Aorta (tissue), 5 donors: ENCODE results near the gene DOCK8. TPM values are rescaled to one million over a fixed set of nuclear protein-coding genes. Genes with fewer than 3 reads are reported as not detected.
"Not testable (repeated sequence)": the region's sequence is repeated elsewhere in the genome, so short reads cannot be mapped to it uniquely, and the experiment has no call there.

Experiments used
- ATAC-seq: fragments of 200-7000 bp; cut with Tn5 transposase; one replicate; pipeline ENCODE4 v1.9.1; 2022; ENCODE audit warnings: moderate library complexity; ENCODE audit not compliant: low FRiP score
- DNase-seq, 2 donors: peaks; one replicate each; pipeline ENCODE4 v3.0.0-alpha.2; 2020
- H3K27ac ChIP-seq, 2 donors: one replicate each; pipeline ENCODE4 v1.5.1; 2013; ENCODE audit warnings: low read length in 2 of 2, mild to moderate bottlenecking in 2 of 2, moderate library complexity in 2 of 2, control low read depth in 1 of 2, inconsistent platforms in 1 of 2, low read depth in 1 of 2
- H3K27me3 ChIP-seq, 2 donors: one replicate each; pipeline ENCODE4 v1.6.1; 2013; ENCODE audit warnings: control low read depth in 1 of 2, low read length in 1 of 2, mild to moderate bottlenecking in 1 of 2, moderate library complexity in 1 of 2; ENCODE audit not compliant: insufficient read depth in 2 of 2, control insufficient read depth in 1 of 2
- H3K36me3 ChIP-seq, 2 donors: one replicate each; pipeline ENCODE4 v1.6.1; 2013; ENCODE audit warnings: control low read depth in 1 of 2, low read length in 1 of 2, mild to moderate bottlenecking in 1 of 2; ENCODE audit not compliant: insufficient read depth in 2 of 2, control insufficient read depth in 1 of 2
- H3K4me1 ChIP-seq, 2 donors: one replicate each; pipeline ENCODE4 v1.6.1; 2013; ENCODE audit warnings: low read length in 2 of 2, control low read depth in 1 of 2, mild to moderate bottlenecking in 1 of 2, moderate library complexity in 1 of 2; ENCODE audit not compliant: insufficient read depth in 2 of 2, control insufficient read depth in 1 of 2
- H3K4me3 ChIP-seq, 2 donors: one replicate each; pipeline ENCODE4 v1.5.1; 2013; ENCODE audit warnings: low read length in 2 of 2, control low read depth in 1 of 2, mild to moderate bottlenecking in 1 of 2
- H3K9me3 ChIP-seq: one replicate; pipeline ENCODE4 v1.6.1; 2013; ENCODE audit warnings: mild to moderate bottlenecking, low read length; ENCODE audit not compliant: control insufficient read depth
- WGBS, 2 donors: extraction: QIAGEN DNeasy Blood & Tissue Kit; methylation state at CpG; one replicate each; pipeline ENCODE4 v1.1.7; 2013; 5-methylcytosine and 5-hydroxymethylcytosine counted together
- intact Hi-C, 2 donors: fragments of 100-400 bp; cut with DNase I; formaldehyde crosslinking; loops; one replicate each; pipeline versions ENCODE4 v1.14.2 to v1.15.0; 2022
- polyA plus RNA-seq, 2 donors: library from polyadenylated mRNA; stranded (reverse); fragments of 200-250 nt; gene quantifications; one replicate each; pipeline ENCODE4 v1.2.3, GENCODE V29; 2013
- total RNA-seq, 2 donors: library from RNA; stranded (reverse); fragmentation: NEBNext Ultra II Directional; extraction: Animal tissue kit (Norgen Biotek cat#: 25700); gene quantifications; one replicate each; pipeline ENCODE4 v1.2.1, GENCODE V29; 2021
- donor health status: healthy with polysubstance abuse.
- donor health status: Bipolar disorder and iron deficiency.
- donor health status: DM: no; HTN: no; CAD: no.
- donor health status: DM: no; HTN: no; CAD: no.
- donor health status: DM: yes; HTN: yes; CAD: no.

DOCK8 gene
- total and polyA plus RNA-seq, 4 donors: 2.0 to 42.8 (median 11.5) TPM

DNA sequence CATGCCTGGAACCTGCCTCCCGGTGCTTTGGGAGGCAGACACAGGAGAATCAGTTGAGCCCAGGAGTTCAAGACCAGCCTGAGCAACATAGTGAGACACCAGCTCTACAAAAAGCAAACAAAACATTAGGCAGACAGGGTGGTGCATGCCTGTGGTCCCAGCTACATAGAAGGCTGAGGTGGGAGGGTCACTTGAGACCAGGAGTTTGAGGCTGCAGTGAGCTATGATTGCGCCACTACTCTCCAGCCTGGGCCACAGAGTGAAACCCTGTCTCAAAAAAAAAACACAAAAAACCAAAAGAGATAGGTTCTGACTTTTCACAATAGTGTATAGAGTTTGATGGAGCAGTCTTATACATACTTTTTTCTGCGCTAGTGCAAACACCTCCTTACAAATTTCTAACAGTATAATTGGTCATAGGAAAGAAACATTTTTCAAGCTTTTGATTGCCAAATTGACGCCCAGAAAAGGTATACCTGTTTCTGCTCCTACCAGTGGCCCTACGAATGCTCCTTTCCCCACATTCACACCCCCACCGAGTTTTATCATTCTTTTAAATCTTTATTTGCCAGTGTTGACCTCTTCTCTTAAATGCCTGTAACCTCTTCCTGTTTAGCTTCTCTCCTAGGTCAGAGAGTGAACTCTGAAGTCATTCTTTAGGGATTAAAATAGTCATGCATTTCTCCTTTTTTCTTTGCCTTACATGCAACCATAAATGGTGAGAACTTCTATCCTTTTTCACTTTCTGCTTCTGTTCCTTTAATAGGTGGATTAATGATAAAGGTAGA lies 7.5 kb downstream of the DOCK8 start:
- H3K36me3 ChIP-seq: no peaks in the 10 kb centered on the region
- intact Hi-C loops: no loop called here
- no peaks in the 10 kb centered on the region for H3K4me1 ChIP-seq
- H3K9me3 ChIP-seq: no peaks in the 10 kb centered on the region
- H3K27me3 ChIP-seq: no peaks in the 10 kb centered on the region
- ATAC-seq: no peak
- no peak overlapping the region for H3K27ac ChIP-seq
- no peak for DNase-seq
- 75 to 80% methylated on average over 6 of the region's 6 CpGs for WGBS, 2 donors
- H3K4me3 ChIP-seq: no peak overlapping the region

DNA sequence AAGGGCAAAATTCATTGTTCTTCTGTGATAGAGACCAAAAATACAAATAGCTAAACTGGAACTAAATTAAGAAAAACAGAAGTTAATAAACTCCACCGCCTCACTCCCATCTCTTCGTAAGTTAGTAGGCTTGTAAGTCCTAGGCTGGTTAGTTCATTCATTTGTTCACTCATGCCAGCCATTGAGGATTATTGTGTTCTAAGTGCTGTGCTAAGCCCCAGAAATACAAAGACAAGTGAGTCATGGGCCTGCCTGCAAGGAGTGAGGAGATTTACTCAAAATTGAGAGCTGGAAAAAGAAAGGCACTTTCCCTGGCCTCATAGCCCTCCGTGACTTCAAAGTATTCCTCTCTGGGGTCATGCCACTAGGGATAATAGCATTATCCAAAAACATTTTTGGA lies 8.5 kb downstream of the DOCK8 start:
- H3K36me3 ChIP-seq: no peaks in the 10 kb centered on the region
- H3K4me3 ChIP-seq: no peak overlapping the region
- H3K27ac ChIP-seq: no peak overlapping the region
- no peaks in the 10 kb centered on the region for H3K9me3 ChIP-seq
- peaks cover 0 to 2% of the 10 kb centered on the region in 2 donors for H3K27me3 ChIP-seq
- 87 to 91% methylated on average over 3 of the region's 3 CpGs for WGBS, 2 donors
- no peaks in the 10 kb centered on the region for H3K4me1 ChIP-seq
- ATAC-seq (no peak), DNase-seq (no peak)
- intact Hi-C loops: no loop called here

DNA sequence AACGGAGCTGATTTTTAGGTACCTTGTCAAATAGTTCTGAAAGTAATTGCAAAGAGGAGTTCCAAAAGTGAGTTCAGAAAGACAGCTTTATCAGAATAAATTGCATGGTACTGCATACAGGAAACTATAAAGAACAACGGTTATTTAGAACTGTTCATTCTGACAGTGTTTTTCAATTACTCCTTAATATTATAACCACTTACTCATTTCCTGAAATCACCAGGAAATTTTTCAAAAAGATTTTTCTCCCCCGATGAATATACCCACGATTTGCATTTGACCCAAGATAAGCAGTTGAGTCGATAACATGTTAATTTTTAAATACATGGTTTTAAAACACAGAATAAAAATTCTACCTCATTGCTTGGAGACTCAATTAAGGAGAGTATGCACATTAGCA lies 9.4 kb downstream of the DOCK8 start:
- Histone ChIP-seq H3K9me3 (peaks cover 1% of the 10 kb centered on the region), H3K36me3 (no peaks in the 10 kb centered on the region), H3K4me3 (no peak overlapping the region), H3K4me1 (no peaks in the 10 kb centered on the region), H3K27ac (no peak overlapping the region), H3K27me3 (peaks cover 0 to 2% of the 10 kb centered on the region in 2 donors)
- WGBS, 2 donors: 55 to 59% methylated on average over 5 of the region's 5 CpGs
- intact Hi-C loops: no loop called here
- DNase-seq: no peak
- ATAC-seq: no peak

DNA sequence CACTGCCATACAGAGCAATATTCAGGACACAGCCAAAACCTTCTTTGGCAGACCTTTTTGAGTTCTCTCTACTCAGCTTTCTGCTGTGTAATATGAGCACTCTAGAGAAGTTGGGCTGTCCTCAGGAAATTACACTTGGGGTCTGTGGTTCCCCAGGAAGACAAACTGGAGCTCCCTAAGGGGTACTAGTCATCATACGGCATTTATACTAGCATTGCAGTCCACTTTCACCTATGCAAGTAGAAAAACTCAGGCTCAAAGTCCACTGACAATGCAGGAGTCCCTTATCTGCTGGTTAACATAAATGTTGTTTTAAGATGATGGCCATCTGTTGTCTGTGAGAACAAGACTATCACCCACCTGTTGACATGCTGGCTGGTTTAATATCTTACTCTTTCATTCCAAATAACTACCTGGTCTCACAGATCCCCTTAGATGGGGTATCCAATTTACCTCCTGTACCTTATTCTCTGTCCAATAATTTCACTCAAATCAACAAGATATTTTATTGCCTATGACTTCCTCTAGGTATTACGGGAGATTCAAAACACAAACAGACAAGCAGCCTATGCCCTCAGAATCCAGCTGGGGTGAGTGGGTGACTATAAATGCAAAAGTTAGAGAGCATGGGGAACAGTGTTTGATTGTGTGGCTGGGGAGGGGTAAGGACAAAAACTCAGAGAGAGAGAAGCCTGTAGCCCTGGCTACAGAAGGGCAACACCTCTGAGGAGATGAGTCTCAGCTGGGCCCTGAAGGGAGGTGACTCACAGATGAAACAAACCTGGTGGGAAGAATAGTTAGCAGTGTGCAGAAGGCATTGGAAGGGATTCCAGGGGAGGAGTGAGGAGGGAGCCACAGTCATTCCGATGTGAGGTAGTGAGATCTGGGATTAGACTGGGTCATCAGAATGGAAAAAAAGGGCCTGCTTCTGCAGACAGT lies 10.2 kb downstream of the DOCK8 start:
- Histone ChIP-seq H3K4me3 (no peak overlapping the region), H3K27ac (no peak overlapping the region), H3K4me1 (no peaks in the 10 kb centered on the region), H3K27me3 (peaks cover 0 to 2% of the 10 kb centered on the region in 2 donors), H3K36me3 (no peaks in the 10 kb centered on the region), H3K9me3 (peaks cover 1% of the 10 kb centered on the region)
- no peak for DNase-seq
- intact Hi-C loops: no loop called here
- WGBS, 2 donors: 71 to 78% methylated on average over 3 of the region's 3 CpGs
- ATAC-seq: no peak

DNA sequence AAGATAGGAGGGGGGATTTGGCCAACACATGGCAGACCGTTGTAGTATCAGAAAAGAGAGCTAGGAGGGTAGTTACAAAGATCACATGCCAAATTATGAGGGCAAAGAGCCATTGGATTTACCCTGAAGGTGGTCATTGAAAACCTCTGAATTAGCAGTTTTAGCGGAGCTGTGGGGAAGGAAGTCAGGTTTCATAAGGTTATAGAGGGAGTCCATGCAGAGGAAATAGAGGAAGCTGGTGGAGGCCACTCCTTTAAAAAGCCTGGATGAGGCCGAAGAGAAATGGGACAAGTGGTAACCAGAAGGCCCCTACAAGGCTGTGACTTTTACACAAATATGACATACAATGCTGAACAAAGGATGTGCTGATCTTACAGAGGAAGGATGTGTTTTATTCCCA lies 13.2 kb downstream of the DOCK8 start:
- intact Hi-C loops: no loop called here
- H3K27me3 ChIP-seq: peaks cover 0 to 2% of the 10 kb centered on the region in 2 donors
- 89 to 94% methylated on average over 3 of the region's 3 CpGs for WGBS, 2 donors
- H3K4me3 ChIP-seq: no peak overlapping the region
- no peaks in the 10 kb centered on the region for H3K36me3 ChIP-seq
- no peaks in the 10 kb centered on the region for H3K4me1 ChIP-seq
- ATAC-seq (no peak), DNase-seq (no peak)
- no peak overlapping the region for H3K27ac ChIP-seq
- peaks cover 1% of the 10 kb centered on the region for H3K9me3 ChIP-seq

DNA sequence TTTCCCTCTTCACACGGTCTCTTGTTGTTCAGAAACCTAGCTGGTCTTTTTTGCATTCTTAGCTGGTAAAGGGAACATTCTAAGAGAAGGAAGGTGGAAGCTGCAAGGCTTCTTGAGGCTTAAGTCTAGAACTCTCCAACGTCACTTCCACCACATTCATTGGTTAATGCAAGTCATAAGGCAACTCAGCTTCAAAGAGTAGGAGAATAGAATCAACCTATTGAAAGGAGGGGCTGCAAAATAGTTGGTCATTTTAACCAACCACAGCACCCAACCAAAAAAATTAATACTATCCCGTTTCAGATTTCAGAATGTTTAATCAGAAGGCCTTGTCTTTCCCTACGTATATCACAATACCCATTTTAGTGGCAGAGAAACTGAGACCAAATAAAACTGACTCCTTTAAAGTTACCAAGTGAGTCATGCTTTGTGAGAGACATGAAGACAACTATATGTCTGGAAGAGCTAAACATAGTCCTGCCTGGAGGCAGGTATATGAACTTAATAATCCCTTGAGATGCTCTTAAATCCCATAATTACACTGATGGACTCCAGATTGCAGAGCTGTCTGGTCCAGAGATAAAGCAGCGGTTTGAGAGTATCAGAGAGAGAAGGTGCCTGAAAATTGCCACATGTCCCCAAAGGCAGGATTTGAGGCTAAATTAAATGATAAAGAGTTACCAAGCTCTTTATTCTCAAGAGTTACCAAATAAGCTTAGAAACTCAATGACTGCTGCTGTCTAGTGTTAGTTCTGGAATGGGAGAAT lies 14.4 kb downstream of the DOCK8 start:
- H3K9me3 ChIP-seq: peaks cover 1% of the 10 kb centered on the region
- intact Hi-C loops: no loop called here
- no peaks in the 10 kb centered on the region for H3K4me1 ChIP-seq
- no peak overlapping the region for H3K27ac ChIP-seq
- 82 to 83% methylated on average over 5 of the region's 5 CpGs for WGBS, 2 donors
- ATAC-seq (no peak), DNase-seq (no peak)
- H3K36me3 ChIP-seq: no peaks in the 10 kb centered on the region
- H3K4me3 ChIP-seq: no peak overlapping the region
- peaks cover 0 to 2% of the 10 kb centered on the region in 2 donors for H3K27me3 ChIP-seq

DNA sequence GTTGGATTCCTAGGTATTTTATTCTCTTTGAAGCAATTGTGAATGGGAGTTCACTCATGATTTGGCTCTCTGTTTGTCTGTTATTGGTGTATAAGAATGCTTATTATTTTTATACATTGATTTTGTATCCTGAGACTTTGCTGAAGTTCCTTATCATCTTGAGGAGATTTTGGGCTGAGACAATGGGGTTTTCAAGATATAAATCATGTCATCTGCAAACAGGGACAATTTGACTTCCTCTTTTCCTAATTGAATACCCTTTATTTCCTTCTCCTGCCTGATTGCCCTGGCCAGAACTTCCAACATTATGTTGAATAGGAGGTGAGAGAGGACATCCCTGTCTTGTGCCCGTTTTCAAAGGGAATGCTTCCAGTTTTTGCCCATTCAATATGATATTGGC lies 17.0 kb downstream of the DOCK8 start:
- H3K27me3 ChIP-seq, ATAC-seq, H3K4me1 ChIP-seq, H3K27ac ChIP-seq, H3K36me3 ChIP-seq, H3K4me3 ChIP-seq, H3K9me3 ChIP-seq, intact Hi-C loops, DNase-seq: not testable (repeated sequence)
- 54 to 60% methylated on average over 1 of the region's 1 CpG for WGBS, 2 donors

DNA sequence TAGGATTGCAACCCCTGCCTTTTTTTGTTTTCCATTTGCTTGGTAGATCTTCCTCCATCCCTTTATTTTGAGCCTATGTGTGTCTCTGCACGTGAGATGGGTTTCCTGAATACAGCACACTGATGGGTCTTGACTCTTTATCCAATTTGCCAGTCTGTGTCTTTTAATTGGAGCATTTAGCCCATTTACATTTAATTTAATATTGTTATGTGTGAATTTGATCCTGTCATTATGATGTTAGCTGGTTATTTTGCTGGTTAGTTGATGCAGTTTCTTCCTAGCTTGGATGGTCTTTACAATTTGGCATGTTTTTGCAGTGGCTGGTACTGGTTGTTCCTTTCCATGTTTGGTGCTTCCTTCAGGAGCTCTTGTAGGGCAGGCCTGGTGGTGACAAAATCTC lies 19.0 kb downstream of the DOCK8 start:
- no CpG with 5 or more reads among the region's 1 CpG for whole genome bisulfite sequencing, 2 donors
- ATAC-seq, H3K9me3 ChIP-seq, H3K27me3 ChIP-seq, H3K4me3 ChIP-seq, H3K4me1 ChIP-seq, H3K27ac ChIP-seq, DNase-seq, H3K36me3 ChIP-seq, intact Hi-C loops: not testable (repeated sequence)
